PC-3 (cell line): ENCODE measurements around the gene TP63. TPM values are rescaled to one million over a fixed set of nuclear protein-coding genes. Genes with fewer than 3 reads are reported as not detected.

Experiments
- ATAC-seq: fragments of 200-7000 bp; cut with Tn5 transposase; 2 replicates; pipeline ENCODE4 v1.9.1; 2020; ENCODE audit warnings: mild to moderate bottlenecking, moderate library complexity
- BruUV-seq: library from RNA; stranded (reverse); fragments of 400-500 nt; replicated peaks from 2 replicates; lab custom pipeline; 2021; lab: Mats Ljungman, UMichigan
- CTCF ChIA-PET: fragments of 300-600 bp; sonication (Branson Sonifier 250); formaldehyde crosslinking; loops from one replicate; lab custom pipeline; 2022; ENCODE audit warnings: antibody characterized with exemption; lab: Charles Lee
- POLR2A ChIA-PET: fragments of 300-600 bp; sonication (Branson Sonifier 250); formaldehyde crosslinking; loops from one replicate; lab custom pipeline; 2022; ENCODE audit warnings: antibody characterized with exemption; ENCODE audit not compliant: unreplicated experiment; lab: Charles Lee
- DNase-seq: peaks from one replicate; pipeline ENCODE4 v3.0.0-alpha.2; 2015
- H2AFZ ChIP-seq: fragments of 300-600 bp; sonication (generic); 2 replicates; pipeline ENCODE4 v1.6.0; 2016; ENCODE audit warnings: antibody characterized with exemption, low read length
- H3F3A ChIP-seq: fragments of 300-600 bp; sonication (generic); one replicate; pipeline ENCODE4 v1.6.0; 2017; ENCODE audit warnings: antibody characterized with exemption, low read length, control low read depth, mild to moderate bottlenecking; ENCODE audit not compliant: unreplicated experiment
- H3K27ac ChIP-seq: fragments of 300-600 bp; sonication (generic); 2 replicates; pipeline ENCODE4 v1.5.1; 2016; ENCODE audit warnings: mild to moderate bottlenecking, low read length
- H3K27me3 ChIP-seq: fragments of 300-600 bp; sonication (generic); 2 replicates; pipeline ENCODE4 v1.6.1; 2016; ENCODE audit warnings: low read length, mixed read lengths
- H3K36me3 ChIP-seq: fragments of 300-600 bp; sonication (generic); 2 replicates; pipeline ENCODE4 v1.6.1; 2016; ENCODE audit warnings: low read depth, mixed run types, low read length, mixed read lengths
- H3K4me1 ChIP-seq: fragments of 300-600 bp; sonication (generic); 2 replicates; pipeline ENCODE4 v1.5.1; 2016; ENCODE audit warnings: low read length; ENCODE audit not compliant: insufficient read depth
- H3K4me2 ChIP-seq: fragments of 300-600 bp; sonication (generic); 2 replicates; pipeline ENCODE4 v1.6.0; 2016; ENCODE audit warnings: low read length
- H3K4me3 ChIP-seq: fragments of 300-600 bp; sonication (generic); 2 replicates; pipeline ENCODE4 v1.5.1; 2016; ENCODE audit warnings: mild to moderate bottlenecking, low read length, mixed read lengths
- H3K79me2 ChIP-seq: fragments of 300-600 bp; sonication (generic); 2 replicates; pipeline ENCODE4 v1.6.1; 2017; ENCODE audit warnings: low read length, mixed read lengths
- H3K9ac ChIP-seq: fragments of 300-600 bp; sonication (generic); 2 replicates; pipeline ENCODE4 v1.6.0; 2016; ENCODE audit warnings: mild to moderate bottlenecking, low read length
- H3K9me2 ChIP-seq: fragments of 300-600 bp; sonication (generic); replicated peaks from 2 replicates; pipeline ENCODE4 v1.6.1; 2016; ENCODE audit warnings: mixed run types, low read length, mixed read lengths
- H3K9me3 ChIP-seq: fragments of 300-600 bp; sonication (generic); 2 replicates; pipeline ENCODE4 v1.6.1; 2016; ENCODE audit warnings: low read length, mixed read lengths
- H4K20me1 ChIP-seq: fragments of 300-600 bp; sonication (generic); 2 replicates; pipeline ENCODE4 v1.6.1; 2016; ENCODE audit warnings: low read length, mixed read lengths
- CTCF ChIP-seq: fragments of 300-600 bp; sonication (generic); conservative IDR thresholded peaks from 2 replicates; pipeline ENCODE4 v1.5.1; 2017; ENCODE audit warnings: antibody characterized with exemption, low read depth, mild to moderate bottlenecking, low read length
- EZH2 ChIP-seq: fragments of 300-600 bp; sonication (generic); IDR thresholded peaks from one replicate; pipeline ENCODE4 v1.6.1; 2017; ENCODE audit warnings: antibody characterized with exemption, mild to moderate bottlenecking, low read length; ENCODE audit not compliant: unreplicated experiment
- EZH2phosphoT487 ChIP-seq: fragments of 300-600 bp; sonication (generic); IDR thresholded peaks from 2 replicates; pipeline ENCODE4 v1.6.1; 2018; ENCODE audit warnings: mild to moderate bottlenecking, antibody characterized with exemption, low read length, borderline replicate concordance
- intact Hi-C: fragments of 100-400 bp; cut with micrococcal nuclease; formaldehyde crosslinking; loops from 2 replicates; pipeline ENCODE4 v1.9.0; 2023
- total RNA-seq: library from RNA; depleted of rRNA; stranded (reverse); fragments of >200 nt; gene quantifications from 2 replicates; pipeline ENCODE4 v1.2.3, GENCODE V29; 2014

TP63 gene
- total RNA-seq, 1 experiment from 2014 or later: 0.29 TPM

DNA sequence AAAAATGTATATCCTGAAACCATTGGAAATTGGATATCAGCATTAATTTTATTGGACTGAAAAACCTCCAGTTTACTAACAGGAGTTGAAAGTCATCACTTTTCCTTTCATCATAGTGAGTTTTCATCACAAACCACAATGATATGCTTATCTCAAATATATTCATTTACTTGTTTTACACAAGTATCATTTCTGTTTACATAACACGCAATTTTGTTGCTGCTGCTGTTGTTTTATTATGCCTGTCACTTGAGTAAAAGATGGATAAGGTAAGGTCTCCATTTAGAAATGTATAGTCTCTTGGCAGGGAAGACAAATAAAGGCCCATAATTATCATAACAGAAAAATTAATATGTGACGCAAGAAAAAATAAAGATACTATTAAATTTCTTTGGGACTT, 199.2 kb downstream of the TP63 start:
- ChIA-PET POLR2A (no interaction called here), CTCF (no interaction called here)
- Histone ChIP-seq H4K20me1 (no peaks in the 10 kb centered on the region), H2AFZ (no peak overlapping the region), H3K79me2 (no peaks in the 10 kb centered on the region), H3K4me3 (no peak overlapping the region), H3K9me2 (no peaks in the 10 kb centered on the region), H3K36me3 (no peaks in the 10 kb centered on the region), H3F3A (no peaks in the 10 kb centered on the region), H3K4me1 (no peaks in the 10 kb centered on the region; the same call in 1 of the 2 replicates), H3K27me3 (no peaks in the 10 kb centered on the region), H3K9ac (no peak overlapping the region), H3K9me3 (no peaks in the 10 kb centered on the region), H3K27ac (no peak overlapping the region), H3K4me2 (no peak overlapping the region)
- BruUV-seq: no TSS peak
- DNase-seq (no peak), ATAC-seq (no peak)
- no peak for TF ChIP-seq EZH2
- no peak for TF ChIP-seq EZH2phosphoT487
- no peak for TF ChIP-seq CTCF
- intact Hi-C loops: no loop called here

GRCh38 chr3:189833266-189833665, 202.1 kb downstream of the TP63 start:
- Histone ChIP-seq H3K9me2 (no peaks in the 10 kb centered on the region), H3K4me3 (no peak overlapping the region), H3K4me1 (no peaks in the 10 kb centered on the region), H2AFZ (peak overlapping the region; percentile 32; the same call in 1 of the 2 replicates), H3K4me2 (no peak overlapping the region), H4K20me1 (no peaks in the 10 kb centered on the region), H3K9me3 (no peaks in the 10 kb centered on the region), H3K27me3 (no peaks in the 10 kb centered on the region), H3K36me3 (no peaks in the 10 kb centered on the region), H3F3A (no peaks in the 10 kb centered on the region), H3K79me2 (no peaks in the 10 kb centered on the region), H3K9ac (no peak overlapping the region), H3K27ac (no peak overlapping the region)
- ATAC-seq (no peak), DNase-seq (no peak)
- no TSS peak for BruUV-seq
- intact Hi-C loops: no loop called here
- ChIA-PET POLR2A (no interaction called here), CTCF (no interaction called here)
- TF ChIP-seq EZH2: no peak
- TF ChIP-seq CTCF: no peak
- no peak for TF ChIP-seq EZH2phosphoT487

- no TSS peak for BruUV-seq
Observed at GRCh38 chr3:189833996-189834395, 202.8 kb downstream of the TP63 start.

More at GRCh38 chr3:189833996-189834395, 202.8 kb downstream of the TP63 start:
- intact Hi-C loops: no loop called here
- Histone ChIP-seq H2AFZ (no peak overlapping the region), H3K27ac (no peak overlapping the region), H3K36me3 (no peaks in the 10 kb centered on the region), H3K27me3 (no peaks in the 10 kb centered on the region), H3K4me1 (no peaks in the 10 kb centered on the region), H3K9ac (no peak overlapping the region), H4K20me1 (no peaks in the 10 kb centered on the region), H3F3A (no peaks in the 10 kb centered on the region), H3K79me2 (no peaks in the 10 kb centered on the region), H3K4me2 (no peak overlapping the region), H3K9me3 (no peaks in the 10 kb centered on the region), H3K4me3 (no peak overlapping the region), H3K9me2 (no peaks in the 10 kb centered on the region)
- CTCF ChIA-PET: no interaction called here
- no peak for DNase-seq
- no peak for ATAC-seq
- POLR2A ChIA-PET: no interaction called here
- no peak for TF ChIP-seq EZH2phosphoT487
- no peak for TF ChIP-seq CTCF
- no peak for TF ChIP-seq EZH2
